Central memory CD4-positive, alpha-beta T cell (primary cell): ENCODE data around the gene KRT14.
"Not testable (repeated sequence)": the region's sequence is repeated elsewhere in the genome, so short reads cannot be mapped to it uniquely, and the experiment has no call there.

Experiments
- DNase-seq: peaks from one replicate; pipeline ENCODE4 v3.0.0; 2022

Gene KRT14

DNA sequence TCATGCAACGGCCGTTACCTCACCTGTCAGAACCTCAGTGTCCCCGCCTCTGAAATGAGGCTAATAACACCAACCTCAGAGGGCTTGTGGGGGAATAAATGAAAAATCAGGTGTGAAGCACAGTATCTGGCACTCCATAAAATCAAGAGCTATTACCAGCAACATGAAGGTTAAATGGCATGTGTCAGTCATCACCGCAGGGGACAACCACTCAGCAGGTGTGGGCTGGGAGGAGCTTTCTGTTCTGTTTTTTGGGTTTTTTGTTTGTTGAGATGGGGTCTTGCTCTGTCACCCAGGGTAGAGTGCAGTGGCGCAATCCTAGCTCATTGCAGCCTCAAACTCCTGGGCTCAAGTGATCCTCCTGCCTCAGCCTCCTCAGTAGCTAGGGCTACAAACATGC is 41.8 kb downstream of the KRT14 start:
- DNase-seq: no peak

DNA sequence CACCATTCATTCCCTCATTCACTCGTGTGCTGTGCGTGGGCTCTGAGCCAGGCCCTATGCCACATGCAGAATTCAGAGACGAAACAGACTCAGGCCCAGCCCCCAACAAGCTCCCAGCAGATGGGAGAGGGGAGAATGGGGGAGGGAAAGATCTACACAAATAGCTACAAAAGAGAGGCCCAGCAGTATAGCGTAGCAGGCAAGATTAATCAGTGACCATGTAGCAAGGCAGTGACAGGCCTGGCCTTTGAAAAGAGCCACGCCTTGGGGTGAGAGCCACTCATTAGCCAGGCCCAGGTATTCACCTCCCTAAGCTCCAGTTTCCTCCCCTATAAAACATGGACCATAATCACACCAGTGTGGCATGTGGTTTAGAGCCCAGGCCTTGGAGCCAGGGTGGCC is 42.2 kb downstream of the KRT14 start:
- no peak for DNase-seq

DNA sequence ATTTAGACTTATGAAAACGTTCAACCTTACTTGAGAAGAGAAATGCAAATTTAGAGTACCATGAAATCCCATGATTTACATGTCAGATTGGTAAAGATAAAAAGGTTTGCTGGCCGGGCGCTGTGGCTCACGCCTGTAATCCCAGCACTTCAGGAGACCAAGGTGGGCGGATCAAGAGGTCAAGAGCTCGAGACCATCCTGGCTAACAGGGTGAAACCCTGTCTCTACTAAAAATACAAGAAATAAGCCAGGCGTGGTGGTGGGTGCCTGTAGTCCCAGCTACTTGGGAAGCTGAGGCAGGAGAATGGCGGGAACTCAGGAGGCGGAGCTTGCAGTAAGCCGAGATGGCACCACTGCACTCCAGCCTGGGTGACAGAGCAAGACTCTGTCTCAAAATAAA is 43.9 kb downstream of the KRT14 start:
- not testable (repeated sequence) for DNase-seq

DNA sequence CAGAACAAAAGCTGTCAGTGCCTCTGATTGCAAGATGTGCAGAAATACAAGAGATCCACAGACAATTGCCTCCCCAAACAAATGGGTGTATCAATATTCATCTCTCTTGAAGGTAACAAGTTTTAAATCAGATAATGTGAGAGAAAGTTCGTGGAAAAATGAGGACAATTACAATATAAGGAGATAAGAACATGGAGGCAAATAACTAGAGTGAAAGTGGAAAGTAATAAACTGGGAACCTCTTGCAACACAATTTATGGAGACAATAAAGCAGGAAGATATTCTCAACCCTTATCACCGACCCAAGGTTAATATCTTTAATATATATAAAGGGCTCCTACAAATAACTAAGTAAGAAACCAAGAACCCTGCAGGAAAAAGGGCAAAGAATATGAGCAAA is 44.3 kb downstream of the KRT14 start:
- DNase-seq: no peak

DNA sequence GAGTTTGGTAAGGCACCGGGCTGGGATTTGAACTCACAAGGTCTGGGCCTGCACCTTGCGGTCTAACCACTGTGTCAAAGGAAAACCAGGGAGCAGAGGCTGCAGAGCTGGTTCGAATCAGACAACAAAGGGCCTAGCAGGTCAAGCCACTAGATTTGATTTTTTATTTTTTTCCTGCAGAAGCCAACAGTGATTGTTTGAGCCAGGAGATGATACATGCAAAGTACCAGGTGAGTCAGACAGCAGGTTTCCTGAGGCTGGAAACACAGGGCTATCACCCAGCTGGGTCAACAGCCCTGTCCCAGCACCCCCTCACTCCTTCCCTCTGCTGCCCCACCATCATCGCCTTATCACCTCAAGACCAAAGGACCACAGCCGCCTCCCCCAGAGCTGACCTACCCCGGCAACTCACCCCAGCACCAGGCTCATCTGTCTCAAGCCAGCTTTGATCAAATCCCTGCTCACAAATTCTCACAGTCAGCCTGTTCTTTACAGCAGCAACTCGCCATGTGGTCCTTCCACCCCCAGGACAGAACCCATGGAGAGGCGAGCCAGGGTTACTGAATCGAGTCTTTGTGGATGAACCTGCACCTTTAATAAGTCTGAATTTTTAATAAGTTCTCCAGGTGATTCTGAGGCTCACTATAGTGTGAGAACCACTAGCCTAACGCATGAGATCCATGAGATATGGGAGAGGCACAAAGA is 45.6 kb downstream of the KRT14 start:
- no peak for DNase-seq

DNA sequence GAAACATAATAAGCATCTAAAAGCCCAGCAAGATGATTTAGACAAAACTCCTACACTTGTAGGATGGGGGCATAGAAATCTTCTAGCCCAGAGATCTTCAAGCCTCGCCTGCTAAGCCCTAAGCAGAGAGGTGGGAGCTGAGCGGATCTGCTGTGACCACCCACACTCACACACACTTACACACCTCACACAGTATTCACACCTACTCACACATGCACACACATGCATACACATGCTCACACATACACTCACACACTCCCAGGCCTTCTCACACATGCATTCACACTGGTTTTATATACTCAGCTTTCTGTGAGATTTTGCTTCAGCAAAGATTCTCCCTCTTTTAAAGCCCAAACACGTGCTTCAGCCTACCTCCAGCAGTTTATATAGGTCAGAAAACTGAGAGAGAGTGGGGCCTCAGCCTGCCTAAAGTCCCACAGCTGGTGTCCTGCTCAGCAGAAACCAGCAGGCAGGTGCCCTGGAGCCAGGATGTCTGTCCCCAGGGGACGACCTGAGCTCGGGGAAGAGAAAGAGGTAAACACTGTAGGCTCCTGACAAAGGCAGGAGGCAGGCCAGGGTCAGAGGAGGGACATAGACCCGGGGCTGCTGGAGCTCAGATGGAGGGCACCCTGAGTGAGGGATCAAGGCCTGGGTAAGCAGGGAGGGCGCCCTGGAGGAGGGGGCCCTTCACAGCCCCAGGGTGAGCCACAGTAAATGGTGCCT is 46.6 kb downstream of the KRT14 start:
- DNase-seq: no peak

DNA sequence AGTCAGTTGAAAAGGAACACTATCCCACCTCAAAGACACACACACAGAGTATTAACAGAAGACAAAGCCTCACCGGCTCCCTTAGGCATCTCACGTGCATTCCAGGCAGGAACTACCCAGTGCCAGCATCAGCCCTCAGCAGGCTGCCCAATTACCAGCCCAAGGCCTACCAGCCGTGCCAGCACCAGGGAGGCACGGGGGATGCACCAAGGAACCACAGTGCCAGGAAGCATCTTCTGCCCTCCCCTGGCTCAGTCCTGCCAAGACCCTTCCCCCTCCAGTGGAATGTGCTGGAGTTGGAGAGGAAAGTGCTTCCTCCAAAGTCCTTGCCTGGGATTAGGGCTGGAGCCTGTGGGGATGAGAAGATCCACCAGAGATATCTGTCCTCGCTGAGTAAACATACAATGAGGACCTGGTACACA is 47.6 kb downstream of the KRT14 start:
- DNase-seq: no peak

DNA sequence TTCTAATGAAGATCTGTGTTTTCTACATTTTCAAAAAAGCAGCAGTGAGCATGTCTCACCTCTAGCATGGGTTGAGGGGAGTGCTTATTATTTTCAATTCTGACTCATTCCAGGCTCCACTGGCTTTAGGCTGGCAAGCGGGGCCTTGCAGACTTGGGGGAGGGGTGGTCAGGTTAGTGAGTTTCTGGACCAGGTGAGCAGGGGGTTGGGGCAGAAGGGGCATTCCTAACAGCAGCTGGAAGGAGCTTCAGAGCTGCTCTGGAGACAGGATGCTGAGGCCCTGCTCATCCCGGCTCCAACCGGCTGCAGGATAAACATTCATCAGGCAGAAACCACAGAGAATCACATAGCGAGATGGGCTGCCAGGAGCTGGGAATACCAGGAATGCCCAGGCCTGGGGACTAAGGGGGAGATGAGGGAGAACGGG is 48.1 kb downstream of the KRT14 start:
- DNase-seq: no peak

DNA sequence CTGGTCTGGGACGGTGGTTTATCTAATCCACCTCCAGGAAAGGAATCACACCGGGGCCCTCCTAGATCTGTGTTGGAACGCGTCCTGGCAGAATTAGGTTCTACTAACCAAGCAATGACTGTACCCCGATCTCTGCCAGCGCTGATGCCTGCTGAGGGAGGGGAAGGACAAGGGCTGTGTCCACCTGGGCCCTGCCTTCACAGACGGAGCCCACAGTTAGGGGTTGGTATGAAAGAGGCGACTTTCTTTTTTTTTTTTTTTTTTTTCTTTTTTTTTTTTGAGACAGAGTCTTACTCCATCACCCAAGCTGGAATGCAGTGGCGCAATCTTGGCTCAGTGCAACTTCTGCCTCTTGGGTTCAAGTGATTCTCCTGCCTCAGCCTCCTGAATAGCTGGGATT is 48.7 kb downstream of the KRT14 start:
- no peak for DNase-seq

DNA sequence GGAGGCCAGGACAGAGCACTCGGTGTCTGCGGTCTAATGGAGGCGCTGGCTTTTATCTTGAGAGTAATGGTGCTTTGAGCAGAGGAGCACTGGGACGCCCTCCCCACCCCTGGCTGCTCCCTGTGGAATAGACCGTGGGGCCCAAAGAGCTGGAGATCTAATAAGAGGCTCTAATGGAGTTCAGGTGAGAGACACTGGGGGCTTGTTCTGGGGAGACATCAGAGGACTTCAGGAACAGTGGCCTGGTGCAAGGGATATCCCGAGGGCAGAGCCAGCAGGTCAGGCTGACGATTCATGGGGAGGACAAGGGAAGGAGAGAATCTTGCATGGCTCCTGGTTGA is 49.1 kb downstream of the KRT14 start:
- no peak for DNase-seq

DNA sequence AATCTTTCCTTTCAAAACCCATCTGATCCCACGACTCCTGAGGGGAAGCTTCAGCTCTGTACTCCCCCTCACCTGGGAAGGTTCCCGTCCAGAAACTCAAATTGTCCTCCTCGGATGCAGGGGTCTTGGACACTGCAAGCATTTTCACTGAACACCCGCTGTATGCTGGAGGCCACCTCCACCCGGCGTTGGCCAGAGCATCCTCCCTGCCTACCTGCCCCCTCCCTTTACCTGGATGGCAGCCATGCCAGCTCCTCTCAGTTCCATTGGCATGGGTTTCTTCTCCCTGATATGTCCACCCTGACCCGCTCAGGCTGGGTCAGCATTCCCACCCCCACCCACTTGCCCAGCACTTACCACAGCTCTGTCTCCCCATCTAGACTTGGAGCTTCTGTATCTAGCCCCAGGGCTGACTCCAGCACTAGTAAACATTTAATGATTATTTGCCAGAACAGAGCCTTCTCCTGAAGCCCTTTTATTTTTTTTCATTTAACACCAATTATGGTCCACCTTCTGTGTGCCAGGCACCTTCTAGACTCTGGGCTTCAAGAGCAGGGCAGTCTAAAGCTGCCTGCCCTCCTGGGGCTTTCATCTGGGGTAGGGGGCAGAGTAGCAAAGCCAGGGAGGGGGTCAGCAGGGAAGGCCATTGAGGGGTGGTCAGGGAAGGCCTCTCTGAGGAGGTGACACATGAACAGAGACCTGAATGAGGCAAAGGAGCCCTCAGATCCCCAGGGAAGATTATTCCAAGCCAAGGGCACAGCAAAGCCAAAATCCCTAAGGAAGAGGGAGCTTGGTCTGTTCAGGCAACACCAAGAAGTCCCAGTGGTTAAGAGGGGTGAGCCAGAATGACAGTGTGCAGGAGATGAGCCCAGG is 49.7 kb downstream of the KRT14 start:
- no peak for DNase-seq

DNA sequence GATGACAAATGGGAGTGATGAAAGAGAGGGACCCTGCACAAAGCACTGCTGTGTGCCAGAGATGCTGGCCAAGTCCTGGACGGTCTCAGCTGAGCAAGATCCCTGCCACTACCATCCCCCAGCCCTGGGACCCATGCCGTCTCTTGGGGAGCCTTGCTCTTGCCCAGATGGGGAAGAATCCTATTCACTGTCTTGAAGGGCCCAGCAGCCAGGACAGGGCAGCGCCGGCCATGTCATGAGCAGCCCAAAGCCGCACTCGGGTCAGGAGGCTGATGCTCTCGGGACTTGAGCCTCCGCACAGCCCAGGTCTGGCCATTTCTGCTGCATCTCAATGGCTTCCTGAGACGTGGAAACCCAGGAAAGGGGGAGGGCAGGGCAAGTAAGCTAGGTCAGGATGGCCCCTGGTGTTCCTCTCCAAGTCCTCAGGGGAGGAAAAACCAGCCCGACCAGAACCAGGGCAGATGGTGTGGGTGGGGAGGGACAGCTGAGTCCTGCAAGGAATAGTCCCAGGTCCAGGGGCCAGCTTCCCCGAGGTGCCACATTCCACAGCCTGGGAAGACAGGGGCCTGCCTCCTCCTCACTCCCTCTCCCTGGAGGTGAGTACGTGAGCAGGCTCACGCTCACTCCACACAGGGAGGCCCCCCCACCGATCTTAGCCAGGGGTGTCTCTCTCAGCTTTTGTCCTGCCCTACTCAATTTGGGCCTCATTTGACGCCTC is 50.8 kb downstream of the KRT14 start:
- DNase-seq: no peak

DNA sequence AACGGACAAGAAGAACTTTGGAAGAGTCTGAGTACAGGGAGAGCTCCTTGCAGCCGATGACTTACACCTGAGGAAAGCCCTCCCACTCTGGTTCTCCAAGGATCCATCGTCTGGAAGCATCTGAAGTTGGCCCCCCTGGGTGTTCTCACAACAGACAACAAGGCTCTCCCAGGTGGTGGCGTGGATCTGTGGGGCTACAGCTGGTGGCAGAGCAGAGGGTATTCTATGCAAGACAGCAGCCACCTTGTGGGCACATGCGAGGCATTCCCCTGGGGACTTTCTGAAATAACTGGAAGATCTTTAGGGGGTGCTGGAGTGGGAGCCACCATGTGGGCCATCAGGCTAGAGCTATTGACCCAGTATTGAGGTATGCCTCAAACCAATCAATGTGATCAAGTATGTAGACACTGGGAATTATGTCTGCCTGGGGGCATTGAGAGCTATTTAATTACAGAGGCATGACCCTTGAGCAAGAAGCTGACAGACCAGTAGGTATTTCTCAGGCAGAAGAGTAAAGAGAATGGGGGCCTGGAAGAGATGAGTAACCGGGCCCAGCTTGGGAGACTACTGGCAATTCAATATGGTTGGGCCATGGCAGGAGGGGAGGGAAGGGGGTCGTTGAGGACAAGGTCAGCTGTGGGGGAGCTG is 51.7 kb downstream of the KRT14 start:
- DNase-seq: no peak

DNA sequence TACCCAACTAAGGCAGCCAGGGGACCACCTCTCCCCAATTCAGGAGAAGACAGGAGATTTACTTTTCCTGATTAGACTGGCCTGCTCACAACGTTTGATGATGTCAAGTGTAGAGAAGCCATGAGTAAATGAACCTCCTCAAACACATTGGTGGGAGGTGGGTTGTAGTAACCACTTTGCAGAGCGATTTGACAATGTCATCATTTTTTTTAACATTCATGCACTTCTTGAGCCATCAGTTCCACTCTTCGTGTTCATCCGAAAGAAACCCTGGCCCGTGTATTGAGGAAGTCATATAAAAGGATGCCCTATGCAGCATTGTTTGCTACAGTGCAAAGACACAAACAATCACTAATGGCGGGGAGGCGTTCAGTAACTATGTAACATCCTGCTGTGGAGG is 53.1 kb downstream of the KRT14 start:
- no peak for DNase-seq

DNA sequence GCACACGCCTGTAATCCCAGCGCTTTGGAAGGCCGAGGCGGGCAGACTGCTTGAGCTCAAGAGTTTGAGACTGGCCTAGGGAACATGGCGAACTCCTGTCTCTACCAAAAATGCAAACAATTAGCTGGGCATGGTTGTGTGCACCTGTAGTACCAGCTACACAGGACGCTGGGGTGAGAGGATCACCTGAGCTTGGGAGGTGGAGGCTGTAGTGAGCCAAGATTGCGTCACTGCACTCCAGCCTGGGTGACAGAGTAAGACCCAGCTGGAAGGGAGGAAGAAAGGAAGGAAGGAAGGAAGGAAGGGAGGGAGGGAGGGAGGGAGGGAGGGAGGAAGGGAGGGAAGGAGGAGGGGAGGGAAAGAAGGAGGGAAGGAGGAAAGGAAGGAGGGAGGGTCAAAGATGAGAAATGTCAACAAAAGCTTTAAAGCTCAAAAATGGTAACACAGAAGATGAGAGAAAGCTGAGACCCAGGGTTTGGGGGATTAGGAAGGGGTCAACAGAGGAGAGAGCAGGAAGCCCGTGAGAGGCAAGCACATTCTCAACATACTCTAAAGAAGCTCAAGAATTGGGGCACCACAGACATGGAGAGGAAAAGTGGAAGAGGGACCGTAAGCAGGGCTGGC is 53.6 kb downstream of the KRT14 start:
- DNase-seq: no peak
